ENCODE measurements around the gene OSGEP.
"Not testable (repeated sequence)": the region's sequence is repeated elsewhere in the genome, so short reads cannot be mapped to it uniquely, and the experiment has no call there.

The OSGEP gene

DNA sequence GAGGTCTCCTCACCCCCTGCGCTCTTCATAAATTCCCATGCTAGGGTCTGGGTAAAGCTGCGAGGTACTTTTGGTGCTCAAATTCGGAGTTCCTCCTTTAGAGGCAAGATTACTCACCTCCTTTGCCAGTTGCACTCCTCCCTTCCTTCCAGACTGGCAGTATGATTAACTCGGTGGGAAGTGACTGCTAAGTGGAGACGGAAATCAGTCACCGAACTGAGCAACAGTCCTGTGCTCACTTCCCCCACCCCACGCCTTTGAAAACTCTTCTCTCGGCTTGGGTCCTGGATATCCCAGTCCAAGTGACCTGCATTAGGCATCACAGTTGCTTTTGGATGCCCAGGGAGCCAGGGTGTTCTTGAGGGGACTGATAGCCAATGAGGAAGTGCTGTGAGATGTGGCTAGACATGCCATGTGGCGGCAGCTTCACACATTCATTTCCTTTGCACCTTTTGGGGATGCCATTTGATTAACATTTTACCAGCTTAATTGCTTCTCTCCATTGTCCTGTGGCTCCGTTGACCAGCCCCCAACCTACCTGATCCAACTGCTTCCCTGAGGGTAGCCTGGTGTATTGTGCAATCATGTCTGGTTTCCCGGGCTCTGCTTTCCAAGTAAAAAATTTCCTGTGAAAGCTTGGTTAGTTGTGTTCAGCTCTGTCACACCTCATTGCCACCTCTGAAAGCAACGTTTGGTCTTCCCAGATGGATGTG lies 15.4 kb upstream of the OSGEP start:
- peak; percentile 36 for DNase-seq (ENCODE audit: low read depth)

DNA sequence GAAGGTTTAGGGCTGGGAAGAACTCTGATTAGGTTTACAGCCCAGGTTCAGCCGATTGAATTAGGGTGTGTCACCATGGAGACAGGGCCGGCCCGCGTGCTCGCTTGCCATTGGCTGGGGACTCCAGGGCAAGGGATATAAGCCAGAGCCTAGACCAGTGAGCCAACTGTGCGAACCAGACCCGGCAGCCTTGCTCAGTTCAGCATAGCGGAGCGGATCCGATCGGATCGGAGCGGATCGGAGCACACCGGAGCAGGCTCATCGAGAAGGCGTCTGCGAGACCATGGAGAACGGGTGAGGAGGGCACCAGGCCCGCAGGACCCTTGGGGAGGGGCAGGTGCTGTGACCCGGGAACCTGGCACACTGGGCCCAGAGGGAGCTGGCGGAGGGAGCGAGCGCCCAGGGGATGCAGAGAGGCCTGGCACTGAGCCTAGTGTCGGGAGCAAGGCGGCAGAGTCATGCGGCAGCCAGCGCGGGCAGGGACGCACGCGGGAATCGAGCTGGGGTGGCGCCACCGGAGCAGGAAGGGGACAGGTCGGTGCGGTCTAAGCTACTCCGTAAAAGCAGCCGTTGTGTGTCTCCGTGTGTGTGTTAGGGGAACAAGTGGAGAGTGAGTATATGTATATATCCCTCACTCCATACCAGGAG lies 14.8 kb upstream of the OSGEP start, which contains the start of gene PNP:
TSS of gene PNP (plus strand) at position 165 of the 648 bp plus-strand sequence. CDS start at position 284, 119 bp downstream.
- peak; percentile 85 for DNase-seq (ENCODE audit: low read depth)

DNA sequence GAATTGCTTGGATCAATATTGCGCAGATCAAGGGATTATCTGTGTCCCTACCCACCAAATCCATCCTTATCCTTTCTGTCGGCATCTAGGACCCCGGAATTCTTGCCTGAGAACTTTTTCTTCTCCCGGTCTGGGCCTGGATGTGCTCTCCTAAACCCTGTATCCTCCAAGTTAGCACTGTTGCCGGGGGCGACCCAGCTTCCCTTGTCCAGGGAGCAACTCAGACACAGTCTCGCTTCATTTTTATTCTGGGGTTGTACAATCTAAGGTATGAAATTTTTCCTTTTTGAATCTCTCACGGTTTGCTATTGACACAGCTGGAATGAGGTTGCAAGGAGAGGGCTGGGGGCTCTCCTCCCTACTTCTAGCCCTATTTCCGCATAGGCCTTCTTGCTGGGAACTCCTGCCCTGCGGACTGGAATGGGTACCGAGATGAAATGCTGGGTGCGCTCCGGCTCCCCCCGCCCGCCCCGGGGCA lies 14.2 kb upstream of the OSGEP start:
- DNase-seq (ENCODE audit: low read depth) = no peak

DNA sequence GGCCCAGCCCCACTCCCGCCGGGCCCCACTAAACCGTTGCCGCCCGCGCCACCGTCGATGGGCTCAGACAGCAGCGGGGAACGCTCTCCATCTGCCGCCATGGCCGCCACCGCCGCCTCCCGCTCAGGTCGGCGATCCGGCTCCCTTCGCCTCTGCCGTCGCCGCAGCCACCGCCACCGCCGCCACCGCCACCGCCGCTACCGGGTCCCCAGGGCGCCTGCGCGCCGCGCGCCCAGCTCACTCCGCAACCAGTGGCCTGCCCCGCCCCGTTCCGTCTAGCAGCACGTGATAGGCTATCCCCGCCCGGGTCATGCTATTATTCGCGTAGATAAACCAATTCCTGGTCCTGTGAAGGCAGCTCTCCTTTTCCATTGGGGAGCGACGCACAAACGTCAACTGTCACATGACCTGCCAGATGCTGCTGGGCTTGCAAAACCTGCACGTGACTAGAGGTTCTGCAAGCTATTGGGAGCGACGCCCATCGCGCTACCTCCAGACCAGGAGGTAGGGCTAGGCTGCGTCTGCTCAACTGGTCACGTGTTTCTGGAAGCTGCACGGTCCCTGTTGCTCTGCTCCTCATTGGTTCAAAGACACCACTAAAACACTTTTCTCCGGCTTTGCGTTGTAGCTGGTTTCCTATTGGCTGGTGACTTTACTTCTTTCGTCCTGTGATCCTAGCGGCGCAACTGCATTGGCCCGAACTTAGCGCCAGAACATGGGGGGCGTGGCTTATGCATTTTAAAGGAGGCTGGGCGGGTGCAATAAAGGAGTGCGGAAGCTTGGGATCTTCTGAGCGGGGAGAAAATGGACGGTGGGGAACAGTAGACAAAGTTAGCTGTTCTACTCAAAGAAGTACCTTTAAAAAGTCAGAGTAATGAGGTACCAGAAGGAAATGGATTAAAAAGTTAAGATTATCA lies 6.9 kb upstream of the OSGEP start, which contains the start of gene PIP4P1:
TSS of gene PIP4P1 (minus strand) at position 210 of the 917 bp plus-strand sequence. CDS start at position 101, 109 bp downstream.
- peak; percentile 99 for DNase-seq (ENCODE audit: low read depth)

DNA sequence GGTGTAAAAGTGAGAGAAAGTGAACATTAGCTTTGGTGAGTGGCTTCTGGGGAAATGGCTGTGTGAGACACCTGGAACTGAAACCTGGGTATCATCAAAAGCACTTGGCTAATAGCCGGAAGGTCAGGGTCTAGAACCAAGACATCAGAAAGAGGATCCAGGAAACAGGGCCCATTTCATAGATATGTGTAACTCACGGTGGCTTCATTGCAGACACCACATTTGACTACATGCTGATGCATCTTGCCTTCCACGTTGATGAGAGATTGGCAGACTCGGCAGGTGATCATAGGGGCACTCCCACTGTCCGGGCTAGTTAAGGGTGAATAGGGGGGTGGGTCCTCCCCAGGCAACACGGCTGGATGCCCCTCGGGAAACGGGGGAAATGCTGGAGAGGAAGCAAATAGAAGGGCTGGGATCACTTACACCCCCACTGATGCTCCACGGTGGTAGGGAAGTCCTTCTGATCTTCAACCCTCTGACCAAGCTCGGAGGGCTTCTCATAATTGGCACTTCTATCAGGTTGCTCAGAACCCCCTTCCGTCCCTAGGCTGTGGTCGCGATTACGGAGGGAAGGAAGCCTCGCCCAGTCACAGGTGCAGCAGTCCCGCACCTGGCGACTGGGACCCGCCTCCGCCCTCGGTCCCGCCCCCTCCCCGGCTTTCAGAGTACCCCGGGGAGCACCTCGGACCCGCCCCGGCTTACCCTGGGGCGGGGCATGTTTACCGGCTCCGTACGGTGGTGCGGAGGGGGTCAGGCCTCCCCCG lies 6.0 kb upstream of the OSGEP start:
- DNase-seq (ENCODE audit: low read depth) = peak; percentile 68

DNA sequence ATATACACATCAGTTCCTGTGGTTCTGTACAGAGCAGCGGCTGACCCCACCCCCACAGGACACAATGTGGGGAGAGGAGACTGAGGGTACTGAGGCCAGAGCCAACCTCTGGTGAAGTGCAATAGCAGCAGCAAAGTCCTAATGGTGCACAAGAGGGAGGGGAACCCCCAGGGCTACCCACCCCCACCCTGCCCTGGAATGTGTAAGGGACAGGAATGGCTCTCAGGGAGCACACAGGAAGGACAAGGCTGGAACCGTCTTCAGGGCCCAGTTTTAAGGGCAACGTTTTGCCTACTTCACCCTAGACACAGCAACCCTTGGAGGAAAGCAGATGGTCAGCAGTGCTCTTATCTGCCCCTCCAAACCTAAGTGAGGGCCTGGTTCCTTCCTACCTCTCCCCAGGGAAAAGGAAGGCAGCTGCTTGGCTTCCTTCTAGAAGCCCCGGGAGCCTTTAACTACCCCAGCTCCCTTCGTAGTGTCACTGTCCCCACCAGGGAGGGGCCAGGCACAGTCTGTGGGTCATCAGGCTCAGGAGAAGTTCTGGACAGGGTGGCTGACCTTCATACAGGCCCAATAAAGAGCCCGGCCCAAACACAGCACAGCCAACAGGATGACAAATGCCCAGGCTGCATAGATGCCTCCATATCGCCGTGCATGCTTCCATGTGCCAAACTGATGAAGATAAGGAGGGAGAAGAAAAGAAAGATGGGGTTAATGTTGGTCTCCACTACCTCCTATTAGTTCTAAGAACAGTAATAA lies 3.6 kb upstream of the OSGEP start:
- no peak for DNase-seq (ENCODE audit: low read depth)

DNA sequence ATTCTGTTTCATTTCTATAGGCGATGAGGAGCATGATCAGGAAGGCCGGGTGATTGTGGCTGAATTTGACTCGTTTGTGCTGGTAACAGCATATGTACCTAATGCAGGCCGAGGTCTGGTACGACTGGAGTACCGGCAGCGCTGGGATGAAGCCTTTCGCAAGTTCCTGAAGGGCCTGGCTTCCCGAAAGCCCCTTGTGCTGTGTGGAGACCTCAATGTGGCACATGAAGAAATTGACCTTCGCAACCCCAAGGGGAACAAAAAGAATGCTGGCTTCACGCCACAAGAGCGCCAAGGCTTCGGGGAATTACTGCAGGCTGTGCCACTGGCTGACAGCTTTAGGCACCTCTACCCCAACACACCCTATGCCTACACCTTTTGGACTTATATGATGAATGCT lies 2.4 kb upstream of the OSGEP start:
- no peak for DNase-seq (ENCODE audit: low read depth)

DNA sequence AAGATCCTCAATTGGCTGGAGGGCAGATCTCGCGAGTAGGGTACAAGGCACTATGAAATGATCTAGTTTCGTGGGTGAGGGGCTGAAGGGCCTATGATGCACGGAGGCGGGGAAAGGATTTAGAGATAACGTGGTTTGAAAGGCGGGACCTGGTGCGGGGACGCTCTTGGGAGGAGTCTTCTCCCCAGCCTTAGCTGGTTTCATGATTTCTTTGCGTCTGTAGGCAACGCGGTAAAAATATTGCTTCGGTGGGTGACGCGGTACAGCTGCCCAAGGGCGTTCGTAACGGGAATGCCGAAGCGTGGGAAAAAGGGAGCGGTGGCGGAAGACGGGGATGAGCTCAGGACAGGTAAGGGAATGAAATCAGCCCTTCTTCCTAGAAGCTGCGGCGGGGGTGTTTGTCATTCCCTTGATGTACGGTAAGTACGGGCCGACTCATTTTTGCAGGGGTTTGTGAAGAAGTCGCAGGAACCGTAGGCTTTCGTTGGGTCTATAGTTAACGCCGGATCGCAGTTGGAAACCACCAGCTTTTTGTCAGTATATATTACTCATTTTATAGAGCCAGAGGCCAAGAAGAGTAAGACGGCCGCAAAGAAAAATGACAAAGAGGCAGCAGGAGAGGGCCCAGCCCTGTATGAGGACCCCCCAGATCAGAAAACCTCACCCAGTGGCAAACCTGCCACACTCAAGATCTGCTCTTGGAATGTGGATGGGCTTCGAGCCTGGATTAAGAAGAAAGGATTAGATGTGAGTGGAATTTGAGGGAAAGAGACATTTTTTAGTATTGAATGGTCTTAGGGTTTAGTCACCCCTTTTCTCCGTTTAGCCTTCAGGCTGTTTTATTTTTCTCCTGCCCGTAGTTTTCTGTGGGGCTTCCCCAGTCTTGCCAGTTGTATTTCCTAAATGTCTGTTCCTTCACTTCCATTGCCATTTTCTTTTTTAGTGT lies 1.0 kb upstream of the OSGEP start:
- DNase-seq (ENCODE audit: low read depth) = peak; percentile 69

DNA sequence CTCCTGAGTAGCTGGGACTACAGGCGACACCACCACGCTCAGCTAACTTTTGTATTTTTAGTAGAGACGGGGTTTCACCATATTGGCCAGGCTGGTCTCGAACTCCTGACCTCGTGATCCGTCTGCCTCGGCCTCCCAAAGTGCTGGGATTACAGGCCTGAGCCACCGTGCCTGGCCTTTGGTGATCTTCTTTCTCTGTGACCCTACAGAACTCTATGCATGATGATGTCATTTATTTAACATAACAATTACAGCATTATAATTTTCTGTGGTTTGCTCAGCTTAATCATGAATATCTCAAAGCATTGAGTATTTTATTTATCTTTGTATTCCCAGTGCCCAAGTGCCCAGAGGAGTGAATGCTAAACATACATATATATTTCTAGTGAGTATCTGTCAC lies 1.8 kb downstream of the OSGEP start:
- DNase-seq (ENCODE audit: low read depth) = not testable (repeated sequence)

DNA sequence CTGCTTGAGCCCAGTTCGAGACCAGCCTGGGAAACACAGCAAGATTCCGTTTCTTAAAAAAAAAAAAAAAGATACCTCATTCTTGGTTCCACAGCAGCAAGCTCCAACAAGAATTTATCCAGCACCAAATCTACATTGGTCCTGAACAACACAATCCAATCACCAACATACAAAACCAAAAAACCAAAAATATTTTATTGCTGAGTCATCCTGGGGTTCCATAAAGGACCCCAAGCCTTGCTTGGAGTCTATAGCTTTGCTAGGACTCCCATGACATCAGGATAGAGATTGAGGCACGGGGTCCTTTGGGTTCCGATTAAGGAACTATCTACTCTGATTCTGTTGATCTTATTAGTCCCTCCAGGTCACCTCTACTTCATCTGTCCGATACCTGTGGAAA lies 7.7 kb downstream of the OSGEP start:
- DNase-seq (ENCODE audit: low read depth) = no peak

DNA sequence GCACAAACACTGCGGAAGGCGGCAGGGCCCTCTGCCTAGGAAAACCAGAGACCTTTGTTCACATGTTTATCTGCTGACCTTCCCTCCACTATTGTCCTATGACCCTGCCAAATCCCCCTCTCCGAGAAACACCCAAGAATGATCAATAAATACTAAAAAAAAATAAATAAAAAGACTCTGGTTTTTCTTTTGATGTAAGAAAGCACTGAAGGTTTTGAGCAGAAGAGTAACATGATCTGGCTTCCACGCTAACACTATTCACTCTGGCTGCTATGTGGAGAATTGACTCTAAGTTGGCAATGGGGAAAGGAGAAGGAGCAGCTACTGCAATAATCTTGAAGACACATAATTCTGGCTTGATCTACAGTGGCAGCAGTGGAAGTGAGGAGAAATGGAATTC lies 11.0 kb downstream of the OSGEP start:
- DNase-seq (ENCODE audit: low read depth) = not testable (repeated sequence)

DNA sequence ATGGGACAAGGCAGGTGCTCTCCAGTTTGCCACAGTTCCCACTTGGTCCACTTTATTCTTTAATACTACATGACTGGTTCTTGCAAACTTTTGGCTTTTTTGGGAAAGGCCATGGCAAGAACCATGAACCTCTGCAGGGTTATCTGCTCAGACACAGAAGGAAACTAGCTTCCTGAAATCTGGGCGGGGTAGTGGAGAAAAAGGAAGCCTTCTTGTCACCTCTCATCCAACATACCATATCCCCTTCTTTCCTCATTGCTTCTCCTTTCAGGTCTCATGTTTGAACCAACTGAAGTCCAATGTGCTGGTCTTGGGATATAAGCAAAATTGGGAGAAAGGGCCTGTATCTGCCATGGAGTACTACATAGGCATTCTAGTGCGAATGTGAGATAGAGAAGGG lies 13.2 kb downstream of the OSGEP start:
- DNase-seq (ENCODE audit: low read depth) = no peak

DNA sequence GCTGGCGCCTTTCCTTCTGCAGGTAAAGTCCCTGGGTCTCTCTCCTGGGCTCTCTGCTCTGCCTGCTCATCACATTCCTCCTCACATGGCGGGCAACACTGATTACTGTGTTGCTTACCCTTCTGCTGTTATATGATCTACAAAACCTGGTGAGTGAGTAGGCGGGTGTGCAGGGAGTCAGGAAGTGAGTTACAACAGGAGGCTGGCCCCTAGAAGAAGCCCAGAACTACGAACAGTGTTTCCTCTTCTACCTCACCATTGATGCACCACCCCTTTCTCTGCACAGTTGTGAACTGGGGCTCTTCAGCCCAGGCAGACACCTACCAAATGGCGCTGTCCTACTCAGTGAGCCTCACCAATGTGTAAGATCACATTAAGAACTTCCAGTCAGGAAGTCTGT lies 13.7 kb downstream of the OSGEP start:
- no peak for DNase-seq (ENCODE audit: low read depth)

DNA sequence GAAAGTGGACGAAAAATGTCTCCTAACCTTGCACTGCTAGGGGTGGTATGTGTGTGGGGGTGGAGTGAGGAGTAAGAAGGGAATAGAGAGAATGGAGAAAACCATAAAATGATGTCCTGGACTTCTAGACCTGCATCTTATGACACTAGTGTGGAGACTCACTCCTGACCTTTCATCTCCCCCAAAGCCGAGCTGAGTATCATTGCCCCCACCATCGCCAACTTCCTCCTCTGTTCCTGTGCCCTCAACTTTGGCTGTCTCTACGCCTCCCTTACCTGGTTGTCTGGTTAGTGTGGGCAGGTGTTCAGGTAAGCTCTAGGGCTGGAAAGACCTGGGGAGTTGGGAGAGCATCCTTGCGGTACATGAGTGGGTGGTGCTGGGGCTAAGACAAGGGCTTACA lies 14.1 kb downstream of the OSGEP start:
- DNase-seq (ENCODE audit: low read depth) = no peak

DNA sequence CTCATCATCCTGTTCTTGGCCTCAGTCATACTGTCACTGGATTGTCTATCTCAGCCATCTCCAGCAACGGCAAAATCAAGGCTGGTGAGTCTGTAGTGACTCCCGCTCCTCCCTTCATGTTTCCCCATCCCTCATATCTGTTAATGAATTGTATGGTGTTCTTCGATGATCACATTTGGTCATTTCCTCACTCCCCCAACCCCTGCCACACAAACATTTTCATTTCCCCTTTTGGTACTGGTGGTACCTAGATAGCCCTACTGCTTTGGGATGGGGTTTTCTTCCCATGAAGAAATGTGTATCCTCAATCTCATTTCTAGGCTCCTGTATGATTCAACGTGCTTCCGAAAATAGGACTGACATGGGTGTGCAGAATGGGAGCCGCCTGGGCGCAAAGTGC lies 15.9 kb downstream of the OSGEP start:
- no peak for DNase-seq (ENCODE audit: low read depth)

DNA sequence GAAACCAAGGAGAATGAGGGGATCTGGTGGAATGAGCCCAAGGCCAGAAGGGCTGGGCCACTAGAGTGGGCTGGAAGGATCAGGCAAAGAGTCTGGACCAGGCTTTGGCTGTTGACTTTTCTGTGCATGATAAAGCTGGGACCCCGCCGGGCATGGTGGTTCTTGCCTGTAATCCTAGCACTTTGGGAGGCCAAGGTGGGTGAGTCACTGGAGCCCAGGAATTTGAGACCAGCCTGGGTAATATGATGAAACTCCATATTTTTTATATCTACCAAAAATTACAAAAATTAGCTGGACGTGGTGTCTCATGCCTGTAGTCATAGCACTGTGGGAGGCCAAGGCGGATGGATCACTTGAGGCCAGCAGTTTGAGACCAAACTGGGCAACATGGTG lies 18.3 kb downstream of the OSGEP start:
- no peak for DNase-seq (ENCODE audit: low read depth)

DNA sequence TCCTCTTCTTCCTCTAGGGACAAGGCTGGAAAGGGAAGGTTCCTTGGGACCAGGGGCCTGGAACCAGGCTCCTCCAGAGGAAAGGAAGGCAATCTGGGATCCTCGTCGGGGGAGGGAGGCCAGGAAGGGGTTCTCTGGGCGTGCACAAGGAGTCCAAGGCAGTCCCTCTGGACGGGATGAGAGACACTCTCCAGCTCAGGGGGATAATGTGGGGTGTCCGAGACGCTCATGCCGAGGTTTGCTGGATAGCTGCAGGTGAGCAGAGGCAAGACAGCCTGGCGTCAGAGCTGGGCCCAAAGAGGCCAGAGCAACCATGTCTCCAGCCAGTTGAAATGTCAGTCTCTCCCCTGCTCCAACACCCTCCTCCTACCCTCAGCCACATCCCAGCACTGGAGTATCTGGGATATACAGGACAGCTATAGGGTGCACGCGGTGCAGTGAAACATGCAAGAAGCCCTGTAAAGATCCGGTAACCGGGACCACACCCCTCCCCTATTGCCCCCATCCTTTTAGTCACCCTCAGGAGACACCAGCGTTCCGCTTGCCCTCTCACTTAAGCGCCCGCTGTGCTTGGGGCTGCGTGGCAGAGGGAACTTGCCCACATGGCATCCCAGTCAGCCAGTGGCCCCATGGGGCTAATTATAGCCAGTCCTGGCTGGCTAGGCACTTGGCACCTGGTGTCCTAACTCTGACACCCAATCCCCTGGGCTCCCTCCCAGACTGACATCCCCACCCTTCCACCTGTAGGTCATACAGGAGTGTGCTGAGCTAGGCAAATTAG lies 18.8 kb downstream of the OSGEP start, which contains the start of gene KLHL33:
TSS of gene KLHL33 (minus strand) at position 585 of the 781 bp plus-strand sequence. CDS start at position 230, 355 bp downstream.
- no peak for DNase-seq (ENCODE audit: low read depth)

DNA sequence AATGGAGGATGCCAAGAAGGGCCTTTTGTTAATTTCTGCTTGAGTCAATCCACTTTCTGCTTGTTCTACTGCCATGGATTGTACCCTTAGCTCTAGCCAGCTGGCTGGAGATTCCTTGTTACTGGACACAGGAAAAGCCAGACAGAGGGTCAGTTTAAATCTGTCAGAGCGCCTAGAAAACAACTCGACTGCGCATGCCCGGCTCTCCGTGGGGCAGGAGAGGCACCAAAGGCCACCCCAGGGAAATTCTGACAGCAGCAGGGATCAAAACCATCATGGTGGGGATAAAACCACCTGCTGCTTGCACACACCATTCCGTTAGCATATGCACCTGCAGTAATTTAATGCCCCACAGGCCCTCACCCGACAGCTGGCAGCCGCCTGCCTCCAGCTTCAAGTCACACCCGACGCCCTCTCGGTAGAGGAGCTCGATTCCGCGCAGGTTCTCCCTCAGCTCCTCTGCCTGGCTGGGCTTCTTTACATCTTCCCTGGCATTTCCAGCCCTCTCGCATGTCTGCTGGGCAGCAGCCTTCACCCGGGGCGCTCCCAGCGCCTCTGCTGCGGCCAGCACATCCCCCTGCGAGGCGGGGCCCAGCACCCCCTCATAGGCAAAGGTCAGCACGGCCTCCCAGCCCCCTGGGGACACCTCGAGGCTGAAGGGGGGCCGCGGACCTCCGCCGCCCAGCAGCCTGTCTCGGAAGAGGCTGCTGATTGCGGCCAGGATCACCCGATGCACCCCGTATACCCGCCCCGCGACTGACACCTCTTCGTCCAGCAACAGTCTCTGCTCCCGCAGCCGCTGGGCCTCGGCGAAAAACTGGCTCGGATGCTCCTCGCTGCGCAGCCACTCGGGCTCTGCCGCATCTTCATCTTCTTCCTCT lies 19.7 kb downstream of the OSGEP start:
- DNase-seq (ENCODE audit: low read depth) = no peak
